Fibroblast of pulmonary artery (primary cell): Measurements from ENCODE around the gene PLB1.

Experiments
- DNase-seq: peaks from one replicate; pipeline ENCODE4 v3.0.0-alpha.2; 2010; ENCODE audit warnings: low read depth
- H3K4me3 ChIP-seq: replicated peaks from 2 replicates; pipeline ENCODE4 v1.5.1; 2011; ENCODE audit warnings: low read depth, mild to moderate bottlenecking, control low read depth, low read length, moderate library complexity
- TF ChIP-seq, protein P1 (sequence below): IDR thresholded peaks from 2 replicates; pipeline ENCODE4 v1.5.1; 2011; ENCODE audit warnings: mild to moderate bottlenecking, control low read depth, low read length, inconsistent platforms; ENCODE audit errors: missing control alignments

Gene PLB1

DNA sequence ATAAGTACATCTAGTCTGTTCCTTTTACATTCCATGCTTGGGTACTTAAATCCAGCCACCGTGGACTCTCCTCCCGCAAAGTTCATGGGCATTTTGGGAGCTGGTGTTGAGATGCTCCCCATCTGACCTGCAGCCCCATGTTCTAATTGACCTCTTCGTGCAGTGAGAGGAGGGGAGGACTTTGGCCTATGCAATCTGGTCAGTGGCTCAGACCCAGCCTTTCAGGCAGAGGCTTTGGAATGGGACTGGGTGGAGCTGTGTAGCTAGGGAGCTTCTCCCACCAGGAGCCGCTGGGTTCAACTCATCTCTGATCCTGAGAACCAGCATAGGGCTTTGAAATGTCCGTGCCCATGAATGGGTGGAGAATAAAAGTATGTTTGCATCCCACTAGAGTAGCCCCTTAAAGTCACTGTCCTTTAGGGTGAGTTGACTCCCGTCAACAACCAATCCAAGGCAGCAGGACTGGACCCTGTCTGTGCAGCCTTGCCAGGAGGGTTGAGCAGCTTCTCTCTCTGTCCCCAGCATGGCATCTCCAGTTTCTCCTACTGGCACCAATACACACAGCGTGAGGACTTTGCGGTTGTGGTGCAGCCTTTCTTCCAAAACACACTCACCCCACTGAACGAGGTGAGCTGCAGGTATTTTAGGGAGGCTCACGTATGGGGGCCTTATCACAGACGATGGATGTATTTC lies 135.8 kb downstream of the PLB1 start:
- no peak overlapping the region for H3K4me3 ChIP-seq
- no peak for DNase-seq
- TF ChIP-seq, protein P1, sequence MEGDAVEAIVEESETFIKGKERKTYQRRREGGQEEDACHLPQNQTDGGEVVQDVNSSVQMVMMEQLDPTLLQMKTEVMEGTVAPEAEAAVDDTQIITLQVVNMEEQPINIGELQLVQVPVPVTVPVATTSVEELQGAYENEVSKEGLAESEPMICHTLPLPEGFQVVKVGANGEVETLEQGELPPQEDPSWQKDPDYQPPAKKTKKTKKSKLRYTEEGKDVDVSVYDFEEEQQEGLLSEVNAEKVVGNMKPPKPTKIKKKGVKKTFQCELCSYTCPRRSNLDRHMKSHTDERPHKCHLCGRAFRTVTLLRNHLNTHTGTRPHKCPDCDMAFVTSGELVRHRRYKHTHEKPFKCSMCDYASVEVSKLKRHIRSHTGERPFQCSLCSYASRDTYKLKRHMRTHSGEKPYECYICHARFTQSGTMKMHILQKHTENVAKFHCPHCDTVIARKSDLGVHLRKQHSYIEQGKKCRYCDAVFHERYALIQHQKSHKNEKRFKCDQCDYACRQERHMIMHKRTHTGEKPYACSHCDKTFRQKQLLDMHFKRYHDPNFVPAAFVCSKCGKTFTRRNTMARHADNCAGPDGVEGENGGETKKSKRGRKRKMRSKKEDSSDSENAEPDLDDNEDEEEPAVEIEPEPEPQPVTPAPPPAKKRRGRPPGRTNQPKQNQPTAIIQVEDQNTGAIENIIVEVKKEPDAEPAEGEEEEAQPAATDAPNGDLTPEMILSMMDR, result no peak

DNA sequence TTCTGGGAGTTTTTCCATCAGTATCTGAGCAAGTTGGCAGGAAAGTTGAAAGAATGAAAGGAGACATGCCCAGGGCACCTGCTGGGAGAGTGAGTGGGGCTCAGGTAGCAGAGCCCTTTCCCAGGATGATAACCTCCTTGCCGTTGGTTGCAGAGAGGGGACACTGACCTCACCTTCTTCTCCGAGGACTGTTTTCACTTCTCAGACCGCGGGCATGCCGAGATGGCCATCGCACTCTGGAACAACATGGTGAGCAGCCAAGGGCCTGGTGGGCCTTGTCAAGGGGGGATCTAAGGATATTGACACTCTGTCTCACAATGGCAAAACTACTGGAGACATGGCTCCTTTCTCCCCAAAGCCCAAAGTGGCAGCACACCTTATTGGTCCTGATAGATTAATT lies 136.9 kb downstream of the PLB1 start:
- no peak overlapping the region for H3K4me3 ChIP-seq
- TF ChIP-seq, protein P1, result no peak
- no peak for DNase-seq

DNA sequence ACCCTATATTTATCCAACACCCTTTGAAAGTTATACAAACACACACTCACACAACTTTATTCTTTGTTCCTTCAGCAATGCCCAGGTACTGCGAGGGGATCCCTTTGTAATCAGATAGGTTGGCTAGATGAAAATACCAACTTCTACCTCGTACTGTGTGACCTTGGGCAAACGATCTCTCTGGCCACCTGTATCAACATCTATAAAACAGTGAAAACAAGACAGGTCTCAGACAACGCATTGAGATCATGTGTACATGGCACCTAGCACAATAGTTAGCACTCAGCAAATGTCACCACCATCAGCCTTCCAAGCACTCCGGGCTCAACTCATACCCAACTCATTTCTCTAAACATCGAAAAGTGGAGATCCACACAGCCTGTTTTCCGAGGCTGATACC lies 137.3 kb downstream of the PLB1 start:
- no peak overlapping the region for H3K4me3 ChIP-seq
- TF ChIP-seq, protein P1, result no peak
- DNase-seq, result no peak

DNA sequence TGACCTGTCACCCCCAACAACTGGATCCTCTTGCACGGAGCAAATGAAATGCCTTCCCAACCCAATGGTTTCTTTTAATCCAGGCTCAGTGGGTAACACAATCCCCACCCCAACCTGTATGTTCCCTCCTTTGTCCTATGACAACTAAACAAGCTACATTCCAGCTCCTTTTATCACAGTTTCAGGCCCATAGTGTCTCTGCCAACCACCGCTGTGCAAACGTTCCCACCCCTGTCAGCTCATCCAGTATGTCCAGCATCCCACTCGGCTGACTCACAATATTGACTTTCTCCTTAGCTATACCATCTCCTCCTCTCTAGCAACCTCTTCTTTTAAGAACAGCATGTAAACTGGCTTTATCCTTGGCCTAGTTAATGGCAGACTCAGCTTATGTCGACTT lies 137.9 kb downstream of the PLB1 start:
- peak; percentile 83 for DNase-seq
- H3K4me3 ChIP-seq, result no peak overlapping the region
- TF ChIP-seq, protein P1, result no peak

DNA sequence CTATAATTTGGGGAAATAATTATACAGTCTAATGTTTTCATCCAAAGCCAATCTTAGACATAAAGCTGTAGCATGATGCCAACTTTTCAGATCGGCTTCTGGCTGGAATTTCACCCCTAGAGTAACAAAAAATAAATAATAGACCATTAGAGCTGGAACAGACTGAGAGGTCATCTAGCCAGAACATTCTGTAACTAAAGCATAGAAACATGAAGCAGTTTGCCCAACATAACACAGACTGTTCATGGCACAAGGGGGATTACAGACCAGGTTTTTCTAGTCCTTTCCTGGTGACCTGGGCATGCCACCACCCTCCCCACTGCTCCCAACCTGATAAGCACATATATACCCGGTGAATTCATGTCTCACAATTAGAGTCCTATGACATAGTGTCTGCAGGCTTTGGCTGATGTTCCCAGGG lies 139.3 kb downstream of the PLB1 start:
- no peak overlapping the region for H3K4me3 ChIP-seq
- DNase-seq, result peak; percentile 45
- TF ChIP-seq, protein P1, result no peak

DNA sequence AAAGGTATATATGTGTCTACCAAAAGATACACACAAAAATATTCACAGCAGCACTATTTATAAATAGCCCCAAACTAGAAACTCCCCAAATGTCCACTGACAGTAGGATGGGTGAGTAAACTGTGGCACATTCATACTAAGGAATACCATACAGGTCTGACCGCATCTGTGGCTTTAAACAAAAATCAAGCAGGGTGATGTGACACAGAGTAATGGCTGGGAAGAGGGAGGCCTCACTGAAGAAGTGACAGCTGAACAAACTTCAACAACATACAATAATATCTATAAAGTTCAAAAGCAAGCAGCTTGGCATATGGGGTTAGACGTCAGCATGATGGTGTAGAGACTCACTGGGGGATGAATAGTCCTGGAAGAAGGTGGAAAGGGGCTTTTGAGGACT lies 140.6 kb downstream of the PLB1 start:
- DNase-seq, result no peak
- TF ChIP-seq, protein P1, result no peak
- no peak overlapping the region for H3K4me3 ChIP-seq
